CD4-positive, alpha-beta T cell treated with Interleukin-21 for 1 hour (primary cell): ENCODE data around the gene DENND1A.

Experiments
- DNase-seq: peaks from one replicate; pipeline ENCODE4 v3.0.0-alpha.2; 2020

DENND1A gene

GRCh38 chr9:123812984-123813383 is 116.9 kb downstream of the DENND1A start:
- no peak for DNase-seq

GRCh38 chr9:123807251-123807650 is 122.7 kb downstream of the DENND1A start:
- DNase-seq: no peak

GRCh38 chr9:123806829-123807228 is 123.1 kb downstream of the DENND1A start:
- no peak for DNase-seq

- no peak for DNase-seq
Measured at GRCh38 chr9:123798195-123798594, 131.7 kb downstream of the DENND1A start.

- DNase-seq: no peak
Measured at GRCh38 chr9:123796618-123797484, 133.1 kb downstream of the DENND1A start.

- no peak for DNase-seq
Measured at GRCh38 chr9:123796094-123796493, 133.8 kb downstream of the DENND1A start.

GRCh38 chr9:123795336-123795735 is 134.6 kb downstream of the DENND1A start:
- DNase-seq: no peak

GRCh38 chr9:123792501-123792900 is 137.4 kb downstream of the DENND1A start:
- DNase-seq: no peak

GRCh38 chr9:123789554-123790292 is 140.2 kb downstream of the DENND1A start:
- DNase-seq: no peak

- no peak for DNase-seq
Measured at GRCh38 chr9:123787416-123787815, 142.5 kb downstream of the DENND1A start.

- DNase-seq: no peak
Measured at GRCh38 chr9:123784518-123784917, 145.4 kb downstream of the DENND1A start.

GRCh38 chr9:123778232-123778902 is 151.6 kb downstream of the DENND1A start:
- no peak for DNase-seq

- DNase-seq: no peak
Measured at GRCh38 chr9:123776708-123777537, 153.0 kb downstream of the DENND1A start.

- DNase-seq: peak; percentile 9
Measured at GRCh38 chr9:123775289-123776284, 154.3 kb downstream of the DENND1A start.

- no peak for DNase-seq
Measured at GRCh38 chr9:123773783-123774182, 156.1 kb downstream of the DENND1A start.

- DNase-seq: no peak
Measured at GRCh38 chr9:123772967-123773366, 157.0 kb downstream of the DENND1A start.

- no peak for DNase-seq
Measured at GRCh38 chr9:123772374-123772773, 157.6 kb downstream of the DENND1A start.

- no peak for DNase-seq
Measured at GRCh38 chr9:123771690-123772089, 158.2 kb downstream of the DENND1A start.

GRCh38 chr9:123769719-123770118 is 160.2 kb downstream of the DENND1A start:
- no peak for DNase-seq

GRCh38 chr9:123763910-123764588 is 165.9 kb downstream of the DENND1A start:
- no peak for DNase-seq
